Tibial nerve (tissue), 4 donors: Measurements from ENCODE around the gene IGSF8. TPM values are rescaled to one million over a fixed set of nuclear protein-coding genes. Genes with fewer than 3 reads are reported as not detected.

Experiments used
- DNase-seq, 2 donors: peaks; one replicate each; pipeline ENCODE4 v3.0.0-alpha.2; 2019; ENCODE audit warnings: low spot score in 2 of 2
- H3K27ac ChIP-seq, 4 donors: fragments of 200-600 bp; sonication (generic) in 3 of 4; one replicate each; pipeline ENCODE4 v1.5.1; 2017 to 2019; ENCODE audit warnings: mild to moderate bottlenecking in 1 of 4
- H3K27me3 ChIP-seq, 2 donors: fragments of 200-600 bp; sonication (generic) in 1 of 2; one replicate each; pipeline versions ENCODE4 v1.5.1 to v1.6.0; 2017 to 2019
- H3K36me3 ChIP-seq, 3 donors: fragments of 200-600 bp; sonication (generic); one replicate each; pipeline ENCODE4 v1.5.1; 2018 to 2019
- H3K4me1 ChIP-seq, 4 donors: fragments of 200-600 bp; sonication (generic) in 3 of 4; one replicate each; pipeline ENCODE4 v1.5.1; 2017 to 2019
- H3K4me3 ChIP-seq, 4 donors: fragments of 200-600 bp; sonication (generic) in 3 of 4; one replicate each; pipeline ENCODE4 v1.5.1; 2017 to 2019; ENCODE audit warnings: mild to moderate bottlenecking in 1 of 4, moderate library complexity in 1 of 4
- H3K9me3 ChIP-seq, 4 donors: fragments of 200-600 bp; sonication (generic) in 3 of 4; one replicate each; pipeline ENCODE4 v1.5.1; 2017 to 2019
- CTCF ChIP-seq, 5 experiments: fragments of 200-600 bp in 3 of 5; fragments of 450-650 bp in 2 of 5; sonication (generic) in 3 of 5; IDR thresholded peaks; one replicate each; pipeline ENCODE4 v1.5.1; 2016 to 2019; ENCODE audit warnings: antibody characterized with exemption in 5 of 5, mild to moderate bottlenecking in 3 of 5, moderate library complexity in 2 of 5
- EP300 ChIP-seq, 2 donors: sonication (generic); formaldehyde crosslinking; IDR thresholded peaks; one replicate each; pipeline ENCODE4 v1.6.1; 2017; ENCODE audit warnings: antibody characterized with exemption in 2 of 2, mild to moderate bottlenecking in 1 of 2
- POLR2A ChIP-seq, 2 donors: fragments of 450-650 bp; IDR thresholded peaks; one replicate each; pipeline ENCODE4 v1.6.1; 2017; ENCODE audit warnings: antibody characterized with exemption in 2 of 2, mild to moderate bottlenecking in 2 of 2, moderate library complexity in 2 of 2
- WGBS, 2 donors: methylation state at CpG; one replicate each; pipeline ENCODE4 v1.1.5; 2018; 5-methylcytosine and 5-hydroxymethylcytosine counted together
- total RNA-seq, 4 donors: library from RNA; depleted of rRNA; stranded (reverse); fragments of >200 nt; gene quantifications; one replicate each; pipeline ENCODE4 v1.1.0, GENCODE V29; 2016

The IGSF8 gene
- total RNA-seq, 4 donors from 2014 or later: 42.6 to 73.9 (median 50.7) TPM

GRCh38 chr1:160093624-160094290 is 4.7 kb downstream of the IGSF8 start:
- H3K9me3 ChIP-seq: no peaks in the 10 kb centered on the region
- no peak for TF ChIP-seq POLR2A (IDR thresholded peaks at IDR 0.05)
- no peak for TF ChIP-seq EP300 (IDR thresholded peaks at IDR 0.05)
- peaks cover 0 to 45% (median 28%) of the 10 kb centered on the region in 4 donors for H3K4me1 ChIP-seq
- H3K27me3 ChIP-seq: no peaks in the 10 kb centered on the region
- peak overlapping the region in 2 of 4 donors; percentile 59 to 99 for H3K27ac ChIP-seq
- H3K36me3 ChIP-seq: peaks cover 0 to 67% (median 0%) of the 10 kb centered on the region in 3 donors
- no peak for DNase-seq
- 66 to 77% methylated on average over 6 to 20 of the region's 21 CpGs for WGBS, 2 donors
- no peak overlapping the region for H3K4me3 ChIP-seq

GRCh38 chr1:160093069-160093395 is 5.4 kb downstream of the IGSF8 start:
- H3K9me3 ChIP-seq: no peaks in the 10 kb centered on the region
- WGBS, 2 donors: 79 to 89% methylated on average over 5 to 8 of the region's 9 CpGs
- peaks cover 0 to 74% (median 0%) of the 10 kb centered on the region in 3 donors for H3K36me3 ChIP-seq
- H3K27ac ChIP-seq: peak overlapping the region in 2 of 4 donors; percentile 28 to 99
- no peak for DNase-seq
- no peak overlapping the region for H3K4me3 ChIP-seq
- no peak for TF ChIP-seq EP300 (IDR thresholded peaks at IDR 0.05)
- no peak for TF ChIP-seq CTCF (IDR thresholded peaks at IDR 0.05)
- TF ChIP-seq POLR2A (IDR thresholded peaks at IDR 0.05): no peak
- H3K27me3 ChIP-seq: no peaks in the 10 kb centered on the region
- H3K4me1 ChIP-seq: peaks cover 0 to 45% (median 28%) of the 10 kb centered on the region in 4 donors

- Histone ChIP-seq H3K27ac (peak overlapping the region in 1 of 4 donors; percentile 99), H3K4me3 (no peak overlapping the region), H3K4me1 (peaks cover 0 to 41% (median 23%) of the 10 kb centered on the region in 4 donors), H3K27me3 (no peaks in the 10 kb centered on the region), H3K36me3 (peaks cover 0 to 79% (median 0%) of the 10 kb centered on the region in 3 donors), H3K9me3 (no peaks in the 10 kb centered on the region)
- WGBS, 2 donors: 82 to 92% methylated on average over 23 to 32 of the region's 32 CpGs
- no peak for TF ChIP-seq EP300 (IDR thresholded peaks at IDR 0.05)
- TF ChIP-seq POLR2A (IDR thresholded peaks at IDR 0.05): no peak
- no peak for TF ChIP-seq CTCF (IDR thresholded peaks at IDR 0.05)
- no peak for DNase-seq
Measured at GRCh38 chr1:160092366-160093068, 5.9 kb downstream of the IGSF8 start.

GRCh38 chr1:160091666-160092223 is 6.7 kb downstream of the IGSF8 start:
- Histone ChIP-seq H3K36me3 (peaks cover 0 to 83% (median 0%) of the 10 kb centered on the region in 3 donors), H3K27me3 (no peaks in the 10 kb centered on the region), H3K9me3 (no peaks in the 10 kb centered on the region), H3K27ac (no peak overlapping the region), H3K4me3 (no peak overlapping the region), H3K4me1 (peaks cover 0 to 33% (median 16%) of the 10 kb centered on the region in 4 donors)
- DNase-seq: no peak
- no peak for TF ChIP-seq EP300 (IDR thresholded peaks at IDR 0.05)
- TF ChIP-seq POLR2A (IDR thresholded peaks at IDR 0.05): no peak
- no peak for TF ChIP-seq CTCF (IDR thresholded peaks at IDR 0.05)
- 91 to 96% methylated on average over 5 of the region's 5 CpGs for WGBS, 2 donors

GRCh38 chr1:160090760-160091159 is 7.7 kb downstream of the IGSF8 start:
- Histone ChIP-seq H3K4me3 (no peak overlapping the region), H3K4me1 (peaks cover 0 to 30% (median 6%) of the 10 kb centered on the region in 4 donors), H3K36me3 (peaks cover 0 to 83% (median 0%) of the 10 kb centered on the region in 3 donors), H3K27ac (no peak overlapping the region), H3K9me3 (no peaks in the 10 kb centered on the region), H3K27me3 (no peaks in the 10 kb centered on the region)
- TF ChIP-seq CTCF (IDR thresholded peaks at IDR 0.05): no peak
- no peak for TF ChIP-seq EP300 (IDR thresholded peaks at IDR 0.05)
- TF ChIP-seq POLR2A (IDR thresholded peaks at IDR 0.05): no peak
- WGBS, 2 donors: 77 to 81% methylated on average over 4 of the region's 4 CpGs
- no peak for DNase-seq
